ENCODE results near the gene ASB18. TPM values are rescaled to one million over a fixed set of nuclear protein-coding genes. Genes with fewer than 3 reads are reported as not detected.

Gene ASB18
- total and polyA plus RNA-seq, 2 donors (not counting 3 experiments of a cell fraction or from before 2014, with no cell fraction given): not detected

DNA sequence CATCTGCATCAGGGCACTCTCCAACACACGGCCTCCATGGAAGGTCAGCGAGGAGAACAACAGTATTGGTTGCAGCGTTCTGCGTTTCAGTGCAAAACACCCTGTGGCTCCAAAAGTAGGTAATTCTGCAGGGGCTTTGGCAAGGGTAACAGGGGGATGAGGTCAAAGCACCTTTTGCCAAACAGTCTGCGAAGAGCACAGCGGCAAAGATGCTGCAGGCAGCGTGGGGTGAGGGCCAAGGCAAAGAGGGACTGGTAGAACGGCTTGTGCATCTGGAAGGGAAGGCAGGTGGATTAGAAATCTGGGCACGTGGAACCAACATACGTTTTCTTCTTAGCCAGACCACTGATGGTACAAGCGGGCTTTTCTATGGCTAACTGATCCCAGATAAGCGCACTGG, 69.4 kb downstream of the ASB18 start:
- Histone ChIP-seq H3K4me3 (replicated peaks in 1 of 3; ENCODE audit: insufficient read depth in 1 of 3, low read depth in 1 of 3, low read length in 3 of 3) (no peak overlapping the region), H3K27me3 (ENCODE audit: control insufficient read depth in 2 of 2, insufficient read depth in 2 of 2, low read length in 2 of 2) (no peaks in the 10 kb centered on the region), H3K9ac (replicated peaks; ENCODE audit: extremely low read depth, insufficient read depth, low read length) (no peak overlapping the region), H3K4me2 (ENCODE audit: insufficient read depth, low read length) (no peak overlapping the region), H3K4me1 (ENCODE audit: control insufficient read depth, extremely low read depth, insufficient read depth, low read length) (no peaks in the 10 kb centered on the region), H3K9me3 (replicated peaks; ENCODE audit: control insufficient read depth, insufficient read depth, low read length) (no peaks in the 10 kb centered on the region), H3K27ac (ENCODE audit: insufficient read depth, low read depth, low read length) (no peak overlapping the region), H4K20me1 (replicated peaks; ENCODE audit: control insufficient read depth, extremely low read depth, insufficient read depth, low read length) (no peaks in the 10 kb centered on the region), H3K9me1 (replicated peaks; ENCODE audit: control insufficient read depth, extremely low read depth, insufficient read depth, low read length) (no peaks in the 10 kb centered on the region), H3K36me3 (ENCODE audit: control insufficient read depth in 2 of 2, extremely low read depth in 1 of 2, insufficient read depth in 2 of 2, low read length in 2 of 2) (no peaks in the 10 kb centered on the region), H2AFZ (ENCODE audit: low read depth, low read length) (no peak overlapping the region), H3K79me2 (ENCODE audit: control insufficient read depth, insufficient read depth, low read length) (no peaks in the 10 kb centered on the region)
- intact Hi-C loops (cut with micrococcal nuclease) (no loop called here), dilution Hi-C loops (cut with MboI; ENCODE audit: extremely low pct_ligation_motif_present, low sequenced_read_pairs) (no loop called here)
- ChIA-PET CTCF (interaction anchor here (1.4 to 2.1 kb wide), 2 partner anchors 14 to 415 kb away, joined by 6 to 9 read pairs; no protein-coding TSS in a partner anchor), POLR2A (no interaction called here)
- no peak for FAIRE-seq
- DNase-seq (ENCODE audit: low read depth, low spot score): no peak
- TF ChIP-seq MYC (IDR thresholded peaks at IDR 0.05; ENCODE audit: low read depth, low read length): no peak
- no TSS peak for BruUV-seq (replicated peaks)

DNA sequence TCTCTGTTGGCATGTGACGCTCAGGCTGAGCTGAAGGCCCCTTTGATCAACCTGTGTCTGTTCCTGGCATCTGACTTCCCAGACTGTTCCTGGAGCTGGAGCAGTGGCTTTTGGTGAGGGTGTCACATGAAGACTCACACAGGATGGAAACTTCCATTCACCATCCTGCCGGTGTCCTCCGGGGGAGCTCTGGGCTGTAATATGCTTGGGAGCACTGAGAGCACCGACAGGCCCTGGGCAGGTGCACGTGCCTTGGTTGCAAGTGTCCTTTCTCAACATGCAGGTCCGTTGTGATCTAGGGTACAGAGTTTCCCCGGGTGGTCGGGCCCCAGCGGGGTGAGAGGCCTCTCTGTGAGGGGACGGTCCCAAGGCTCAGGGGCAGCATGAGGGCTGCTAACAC, 71.2 kb downstream of the ASB18 start:
- TF ChIP-seq POLR2AphosphoS5 (IDR thresholded peaks at IDR 0.05; ENCODE audit: insufficient read depth, low read depth, low read length) (no peak), MYC (IDR thresholded peaks at IDR 0.05; ENCODE audit: low read depth, low read length) (no peak)
- TF ChIP-seq, protein P1, sequence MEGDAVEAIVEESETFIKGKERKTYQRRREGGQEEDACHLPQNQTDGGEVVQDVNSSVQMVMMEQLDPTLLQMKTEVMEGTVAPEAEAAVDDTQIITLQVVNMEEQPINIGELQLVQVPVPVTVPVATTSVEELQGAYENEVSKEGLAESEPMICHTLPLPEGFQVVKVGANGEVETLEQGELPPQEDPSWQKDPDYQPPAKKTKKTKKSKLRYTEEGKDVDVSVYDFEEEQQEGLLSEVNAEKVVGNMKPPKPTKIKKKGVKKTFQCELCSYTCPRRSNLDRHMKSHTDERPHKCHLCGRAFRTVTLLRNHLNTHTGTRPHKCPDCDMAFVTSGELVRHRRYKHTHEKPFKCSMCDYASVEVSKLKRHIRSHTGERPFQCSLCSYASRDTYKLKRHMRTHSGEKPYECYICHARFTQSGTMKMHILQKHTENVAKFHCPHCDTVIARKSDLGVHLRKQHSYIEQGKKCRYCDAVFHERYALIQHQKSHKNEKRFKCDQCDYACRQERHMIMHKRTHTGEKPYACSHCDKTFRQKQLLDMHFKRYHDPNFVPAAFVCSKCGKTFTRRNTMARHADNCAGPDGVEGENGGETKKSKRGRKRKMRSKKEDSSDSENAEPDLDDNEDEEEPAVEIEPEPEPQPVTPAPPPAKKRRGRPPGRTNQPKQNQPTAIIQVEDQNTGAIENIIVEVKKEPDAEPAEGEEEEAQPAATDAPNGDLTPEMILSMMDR (IDR thresholded peaks at IDR 0.05; ENCODE audit: extremely low read depth in 1 of 2, insufficient read depth in 1 of 2, low read depth in 1 of 2, low read length in 2 of 2): no peak
- H3K4me3 ChIP-seq (replicated peaks in 1 of 3; ENCODE audit: insufficient read depth in 1 of 3, low read depth in 1 of 3, low read length in 3 of 3): no peak overlapping the region
- no peaks in the 10 kb centered on the region for H3K27me3 ChIP-seq (ENCODE audit: control insufficient read depth in 2 of 2, insufficient read depth in 2 of 2, low read length in 2 of 2)
- H3K4me1 ChIP-seq (ENCODE audit: control insufficient read depth, extremely low read depth, insufficient read depth, low read length): no peaks in the 10 kb centered on the region
- H3K9me3 ChIP-seq (replicated peaks; ENCODE audit: control insufficient read depth, insufficient read depth, low read length): no peaks in the 10 kb centered on the region
- no peaks in the 10 kb centered on the region for H4K20me1 ChIP-seq (replicated peaks; ENCODE audit: control insufficient read depth, extremely low read depth, insufficient read depth, low read length)
- no peak for DNase-seq (ENCODE audit: low read depth, low spot score)
- H3K36me3 ChIP-seq (ENCODE audit: control insufficient read depth in 2 of 2, extremely low read depth in 1 of 2, insufficient read depth in 2 of 2, low read length in 2 of 2): no peaks in the 10 kb centered on the region
- H3K27ac ChIP-seq (ENCODE audit: insufficient read depth, low read depth, low read length): no peak overlapping the region
- H3K79me2 ChIP-seq (ENCODE audit: control insufficient read depth, insufficient read depth, low read length): no peaks in the 10 kb centered on the region
- POLR2A ChIA-PET: no interaction called here
- dilution Hi-C loops (cut with MboI; ENCODE audit: extremely low pct_ligation_motif_present, low sequenced_read_pairs): no loop called here
- no peak overlapping the region for H2AFZ ChIP-seq (ENCODE audit: low read depth, low read length)
- H3K4me2 ChIP-seq (ENCODE audit: insufficient read depth, low read length): no peak overlapping the region
- intact Hi-C loops (cut with micrococcal nuclease): no loop called here
- no peak for FAIRE-seq
- no TSS peak for BruUV-seq (replicated peaks)
- no peak overlapping the region for H3K9ac ChIP-seq (replicated peaks; ENCODE audit: extremely low read depth, insufficient read depth, low read length)
- CTCF ChIA-PET: interaction anchor here (1.0 kb wide), 1 partner anchor 12 kb away, joined by 6 read pairs; no protein-coding TSS in a partner anchor
- H3K9me1 ChIP-seq (replicated peaks; ENCODE audit: control insufficient read depth, extremely low read depth, insufficient read depth, low read length): no peaks in the 10 kb centered on the region

All from endothelial cell of umbilical vein (primary cell).